Nephron progenitor cell (in vitro differentiated cells): ENCODE results near the gene ZNF787.

ENCODE experiments used
- DNase-seq: peaks from one replicate; pipeline ENCODE4 v3.0.0; 2021
- H3K27ac Mint-ChIP-seq: 2 replicates; pipeline ENCODE4 v1.8.0; 2021; ENCODE audit warnings: mild to moderate bottlenecking, moderate library complexity, mixed read lengths
- H3K27me3 Mint-ChIP-seq: 2 replicates; pipeline ENCODE4 v1.8.0; 2021; ENCODE audit warnings: mild to moderate bottlenecking, low read depth, mixed read lengths; ENCODE audit not compliant: poor library complexity
- H3K36me3 Mint-ChIP-seq: 2 replicates; pipeline ENCODE4 v1.8.0; 2021; ENCODE audit warnings: low read depth, mixed read lengths
- H3K4me1 Mint-ChIP-seq: 2 replicates; pipeline ENCODE4 v1.8.0; 2021; ENCODE audit warnings: mixed read lengths
- H3K4me3 Mint-ChIP-seq: 2 replicates; pipeline ENCODE4 v1.8.0; 2021; ENCODE audit warnings: mild to moderate bottlenecking, moderate library complexity, mixed read lengths
- H3K9me3 Mint-ChIP-seq: 2 replicates; pipeline ENCODE4 v1.8.0; 2021; ENCODE audit warnings: mild to moderate bottlenecking, moderate library complexity, mixed read lengths
- TF ChIP-seq, protein P1 (sequence below): fragments of 200-600 bp; sonication (generic); IDR thresholded peaks from 2 replicates; pipeline ENCODE4 v1.5.0; 2021; ENCODE audit warnings: antibody characterized with exemption

Gene ZNF787

DNA sequence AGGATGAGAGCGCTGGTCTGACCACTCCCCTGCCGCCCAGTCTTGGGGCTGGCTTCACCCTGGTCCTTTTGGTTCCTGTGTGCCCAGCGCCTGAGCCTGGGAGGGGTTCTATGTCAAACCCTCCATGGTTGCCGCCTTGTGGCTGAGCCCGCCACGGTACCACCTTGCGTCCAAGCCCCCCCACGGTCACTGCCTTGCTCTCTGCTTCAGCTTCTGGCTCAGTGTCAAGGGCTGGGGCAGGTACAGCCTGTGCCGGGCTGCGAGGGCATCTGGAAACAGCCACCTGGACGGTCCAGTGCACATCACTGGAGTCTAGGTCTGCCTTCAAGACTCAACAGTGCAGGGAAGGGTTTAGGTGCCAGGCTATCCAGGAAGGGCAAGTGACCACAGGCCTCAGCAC is 40.4 kb upstream of the ZNF787 start:
- Mint-ChIP-seq H3K27ac (no peak overlapping the region), H3K4me3 (no peak overlapping the region), H3K9me3 (no peaks in the 10 kb centered on the region), H3K27me3 (peaks cover 15% of the 10 kb centered on the region), H3K4me1 (no peaks in the 10 kb centered on the region), H3K36me3 (peaks cover 31% of the 10 kb centered on the region)
- TF ChIP-seq, protein P1, sequence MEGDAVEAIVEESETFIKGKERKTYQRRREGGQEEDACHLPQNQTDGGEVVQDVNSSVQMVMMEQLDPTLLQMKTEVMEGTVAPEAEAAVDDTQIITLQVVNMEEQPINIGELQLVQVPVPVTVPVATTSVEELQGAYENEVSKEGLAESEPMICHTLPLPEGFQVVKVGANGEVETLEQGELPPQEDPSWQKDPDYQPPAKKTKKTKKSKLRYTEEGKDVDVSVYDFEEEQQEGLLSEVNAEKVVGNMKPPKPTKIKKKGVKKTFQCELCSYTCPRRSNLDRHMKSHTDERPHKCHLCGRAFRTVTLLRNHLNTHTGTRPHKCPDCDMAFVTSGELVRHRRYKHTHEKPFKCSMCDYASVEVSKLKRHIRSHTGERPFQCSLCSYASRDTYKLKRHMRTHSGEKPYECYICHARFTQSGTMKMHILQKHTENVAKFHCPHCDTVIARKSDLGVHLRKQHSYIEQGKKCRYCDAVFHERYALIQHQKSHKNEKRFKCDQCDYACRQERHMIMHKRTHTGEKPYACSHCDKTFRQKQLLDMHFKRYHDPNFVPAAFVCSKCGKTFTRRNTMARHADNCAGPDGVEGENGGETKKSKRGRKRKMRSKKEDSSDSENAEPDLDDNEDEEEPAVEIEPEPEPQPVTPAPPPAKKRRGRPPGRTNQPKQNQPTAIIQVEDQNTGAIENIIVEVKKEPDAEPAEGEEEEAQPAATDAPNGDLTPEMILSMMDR, result no peak
- DNase-seq, result no peak

GRCh38 chr19:56159622-56160271 is 38.7 kb upstream of the ZNF787 start:
- H3K27ac Mint-ChIP-seq, result no peak overlapping the region
- no peaks in the 10 kb centered on the region for H3K4me1 Mint-ChIP-seq
- no peak overlapping the region for H3K4me3 Mint-ChIP-seq
- H3K36me3 Mint-ChIP-seq, result peaks cover 49% of the 10 kb centered on the region
- no peak for DNase-seq
- H3K9me3 Mint-ChIP-seq, result no peaks in the 10 kb centered on the region
- H3K27me3 Mint-ChIP-seq, result peaks cover 8% of the 10 kb centered on the region
- TF ChIP-seq, protein P1, result no peak

DNA sequence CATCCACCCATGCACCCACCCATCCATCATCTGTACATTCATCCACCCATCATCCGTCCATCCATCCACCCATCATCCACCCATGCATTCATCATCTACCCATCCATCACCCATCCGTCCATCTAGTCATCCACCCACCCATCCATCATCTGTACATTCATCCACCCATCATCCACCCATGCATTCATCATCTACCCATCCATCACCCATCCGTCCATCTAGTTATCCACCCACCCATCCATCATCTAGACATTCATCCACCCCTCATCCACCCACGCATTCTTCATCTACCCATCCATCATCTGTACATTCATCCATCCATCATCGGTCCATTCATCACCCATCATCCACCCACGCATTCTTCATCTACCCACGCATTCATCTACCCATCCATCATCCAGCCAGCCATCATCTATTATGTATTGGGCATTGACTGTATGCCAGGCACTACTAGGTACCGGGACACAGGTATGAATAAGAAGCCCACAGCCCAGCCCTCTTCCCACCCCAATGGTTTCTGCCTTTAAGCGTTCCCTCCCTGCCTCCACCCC is 38.0 kb upstream of the ZNF787 start:
- DNase-seq, result no peak
- no peak overlapping the region for H3K4me3 Mint-ChIP-seq
- peaks cover 1% of the 10 kb centered on the region for H3K4me1 Mint-ChIP-seq
- H3K36me3 Mint-ChIP-seq, result peaks cover 52% of the 10 kb centered on the region
- H3K27me3 Mint-ChIP-seq, result peaks cover 5% of the 10 kb centered on the region
- H3K9me3 Mint-ChIP-seq, result no peaks in the 10 kb centered on the region
- peak overlapping the region; percentile 30 for H3K27ac Mint-ChIP-seq
- TF ChIP-seq, protein P1, result no peak

- no peaks in the 10 kb centered on the region for H3K9me3 Mint-ChIP-seq
- H3K4me3 Mint-ChIP-seq, result no peak overlapping the region
- peaks cover 5% of the 10 kb centered on the region for H3K27me3 Mint-ChIP-seq
- TF ChIP-seq, protein P1, result no peak
- H3K36me3 Mint-ChIP-seq, result peaks cover 60% of the 10 kb centered on the region
- H3K27ac Mint-ChIP-seq, result no peak overlapping the region
- peaks cover 10% of the 10 kb centered on the region for H3K4me1 Mint-ChIP-seq
- no peak for DNase-seq
Measured at GRCh38 chr19:56158170-56158757, 37.2 kb upstream of the ZNF787 start.

- peaks cover 67% of the 10 kb centered on the region for H3K36me3 Mint-ChIP-seq
- no peaks in the 10 kb centered on the region for H3K27me3 Mint-ChIP-seq
- H3K9me3 Mint-ChIP-seq, result peaks cover 3% of the 10 kb centered on the region
- no peak overlapping the region for H3K4me3 Mint-ChIP-seq
- peaks cover 20% of the 10 kb centered on the region for H3K4me1 Mint-ChIP-seq
- TF ChIP-seq, protein P1, result no peak
- H3K27ac Mint-ChIP-seq, result no peak overlapping the region
- no peak for DNase-seq
Measured at GRCh38 chr19:56156768-56157167, 35.7 kb upstream of the ZNF787 start.
